NCI-H2171 (cell line): ENCODE measurements around the gene KIF4A.

ENCODE experiments used
- DNase-seq: peaks from one replicate; lab custom pipeline; 2025; lab: John Stamatoyannopoulos, UW

KIF4A gene

DNA sequence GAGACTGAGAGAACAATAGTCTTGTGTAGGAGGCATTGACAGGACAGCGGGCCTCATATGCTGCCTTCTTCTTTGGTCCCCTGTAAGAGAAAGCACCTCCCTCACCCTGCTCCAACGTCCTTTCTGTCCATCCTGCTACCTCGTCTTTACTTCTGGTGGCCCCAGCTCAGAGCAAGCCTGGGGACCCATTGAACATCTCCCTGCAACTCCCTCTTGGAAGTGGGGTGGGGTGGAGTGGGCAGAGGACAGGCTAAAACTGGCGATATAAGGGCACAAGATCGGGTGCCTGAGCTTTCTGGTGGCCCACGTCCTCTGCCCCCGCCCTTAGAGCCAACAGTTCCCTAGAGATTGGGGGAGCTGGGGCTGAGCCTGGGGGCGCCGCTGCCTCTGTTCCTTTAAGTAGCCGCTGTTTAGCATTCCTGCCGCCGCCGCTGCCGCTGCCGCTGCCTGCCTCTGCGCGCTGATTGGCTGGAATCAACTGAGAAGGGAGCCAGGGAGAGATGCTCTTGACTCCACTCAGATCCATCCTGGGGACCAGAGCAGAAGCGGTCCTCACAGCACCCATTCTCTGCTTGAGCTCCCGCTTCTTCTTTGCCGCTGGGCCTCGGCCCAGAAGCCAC is 154.5 kb downstream of the KIF4A start, which contains the start of gene DLG3:
DLG3 (plus strand) TSS at position 510 of the 620 bp plus-strand sequence. CDS start 367 bp downstream, outside the sequence.
- peak; percentile 18 for DNase-seq

DNA sequence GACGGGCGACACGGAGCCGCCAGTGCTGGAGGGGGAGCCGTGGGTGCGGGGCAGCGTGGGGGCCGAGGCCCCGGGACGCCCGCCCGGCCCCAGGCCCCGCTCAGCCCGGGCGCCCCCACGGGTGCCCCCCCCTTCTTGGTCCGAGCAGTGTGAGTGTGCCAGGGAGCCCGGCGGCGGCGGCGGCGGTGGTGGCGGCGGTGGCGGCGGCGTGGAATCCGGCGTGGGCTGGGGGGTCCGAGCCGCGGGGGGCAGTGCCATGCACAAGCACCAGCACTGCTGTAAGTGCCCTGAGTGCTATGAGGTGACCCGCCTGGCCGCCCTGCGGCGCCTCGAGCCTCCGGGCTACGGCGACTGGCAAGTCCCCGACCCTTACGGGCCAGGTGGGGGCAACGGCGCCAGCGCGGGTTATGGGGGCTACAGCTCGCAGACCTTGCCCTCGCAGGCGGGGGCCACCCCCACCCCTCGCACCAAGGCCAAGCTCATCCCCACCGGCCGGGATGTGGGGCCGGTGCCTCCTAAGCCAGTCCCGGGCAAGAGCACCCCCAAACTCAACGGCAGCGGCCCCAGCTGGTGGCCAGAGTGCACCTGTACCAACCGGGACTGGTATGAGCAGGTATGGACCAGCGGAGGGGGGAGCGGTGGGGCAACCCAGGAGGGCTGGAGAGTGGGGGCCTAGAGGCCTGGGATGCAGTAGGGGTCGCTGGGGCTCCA is 155.2 kb downstream of the KIF4A start:
- DNase-seq = no peak

- DNase-seq = no peak
Measured at GRCh38 chrX:70445951-70446350, 156.0 kb downstream of the KIF4A start.

DNA sequence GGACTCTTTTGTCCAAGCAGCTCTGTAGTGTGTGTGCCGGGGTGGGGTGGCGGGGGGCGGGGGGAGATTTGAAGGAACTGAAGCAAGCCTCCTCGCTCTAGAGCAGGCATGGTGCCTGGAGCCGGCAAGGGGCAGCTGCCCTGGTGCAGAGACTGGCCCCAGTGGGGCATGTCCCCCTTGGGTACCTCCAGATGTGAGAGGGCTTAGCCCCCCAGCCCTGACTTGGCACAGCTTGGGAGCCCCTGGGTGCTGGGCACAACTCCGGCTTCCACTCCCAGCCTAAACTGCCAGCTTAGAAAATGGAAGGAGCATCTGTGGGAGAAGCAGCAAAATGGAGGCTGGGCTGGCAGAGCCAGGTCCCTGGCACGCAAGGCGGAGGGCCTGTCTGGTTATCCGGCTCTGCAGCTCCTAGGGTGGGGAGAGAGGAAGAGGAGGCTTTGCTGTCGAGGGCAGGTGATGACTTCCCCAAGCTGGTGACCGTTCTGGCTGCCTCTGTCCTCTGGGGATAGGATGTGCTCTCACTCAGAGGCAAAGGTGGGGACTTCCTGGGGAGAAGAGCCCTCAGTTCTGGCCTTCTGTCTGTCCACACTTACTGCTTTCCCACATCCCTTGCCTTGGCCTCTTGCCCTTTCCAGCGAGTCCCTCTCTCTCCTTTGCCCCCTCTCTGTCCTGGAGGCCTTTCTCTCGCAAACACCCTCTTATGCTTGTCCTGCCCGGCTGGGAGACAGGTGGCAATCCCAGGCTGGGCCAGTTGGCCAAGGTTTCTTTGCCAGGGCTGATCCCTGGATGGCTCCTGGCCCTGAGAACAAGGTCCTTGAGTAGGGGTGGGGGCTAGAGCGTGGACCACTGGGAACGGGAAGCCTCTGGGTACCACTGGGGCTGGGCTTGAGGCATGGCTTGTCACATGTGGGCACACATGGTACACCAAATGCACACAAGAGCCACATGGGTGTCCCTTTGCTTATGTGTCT is 156.8 kb downstream of the KIF4A start:
- no peak for DNase-seq

DNA sequence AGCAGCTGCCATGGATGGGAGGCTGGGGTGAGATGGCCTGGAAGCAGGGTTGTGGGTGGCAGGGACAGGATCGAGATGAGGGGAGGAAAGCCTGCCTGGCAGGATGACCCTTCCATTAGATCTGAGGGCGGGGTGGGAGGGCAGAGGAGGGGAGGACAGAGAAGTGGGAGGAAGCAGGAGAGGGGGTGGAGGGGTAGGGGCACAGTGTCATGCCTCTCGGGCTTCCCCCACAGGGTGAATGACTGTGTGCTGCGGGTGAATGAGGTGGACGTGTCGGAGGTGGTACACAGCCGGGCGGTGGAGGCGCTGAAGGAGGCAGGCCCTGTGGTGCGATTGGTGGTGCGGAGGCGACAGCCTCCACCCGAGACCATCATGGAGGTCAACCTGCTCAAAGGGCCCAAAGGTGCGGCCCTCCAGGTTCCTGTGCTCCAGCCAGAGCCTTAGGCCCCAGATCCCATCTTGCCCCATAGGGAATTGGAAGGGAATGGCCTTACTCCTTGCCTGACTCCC is 159.6 kb downstream of the KIF4A start:
- DNase-seq = no peak

GRCh38 chrX:70452143-70452733 is 162.3 kb downstream of the KIF4A start:
- peak; percentile 10 for DNase-seq

GRCh38 chrX:70453024-70453618 is 163.2 kb downstream of the KIF4A start:
- DNase-seq = no peak

GRCh38 chrX:70454441-70455365 is 164.8 kb downstream of the KIF4A start:
- peak; percentile 80 for DNase-seq

- no peak for DNase-seq
Measured at GRCh38 chrX:70455366-70456202, 165.7 kb downstream of the KIF4A start.

DNA sequence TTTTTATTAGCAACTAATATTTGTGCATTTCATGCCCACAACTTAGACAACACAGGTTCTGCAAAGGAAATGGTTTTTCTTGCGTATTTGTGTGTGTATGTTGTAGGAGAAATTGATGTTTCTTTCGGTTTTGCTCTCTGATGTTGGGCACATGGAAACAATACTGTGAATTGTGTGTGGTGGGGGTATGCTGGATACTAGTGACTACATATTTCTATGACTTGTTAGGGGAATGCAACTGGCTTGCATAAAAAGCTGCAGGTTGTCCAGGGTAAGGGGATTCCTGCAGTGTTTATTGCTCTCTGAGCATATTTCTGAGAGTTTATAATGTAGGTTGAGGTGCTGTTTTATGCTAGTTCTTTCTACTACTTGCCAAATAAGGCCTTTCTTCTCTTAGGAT is 166.4 kb downstream of the KIF4A start:
- DNase-seq = no peak

- DNase-seq = no peak
Measured at GRCh38 chrX:70461026-70461425, 171.1 kb downstream of the KIF4A start.

- DNase-seq = no peak
Measured at GRCh38 chrX:70464051-70464450, 174.1 kb downstream of the KIF4A start.

DNA sequence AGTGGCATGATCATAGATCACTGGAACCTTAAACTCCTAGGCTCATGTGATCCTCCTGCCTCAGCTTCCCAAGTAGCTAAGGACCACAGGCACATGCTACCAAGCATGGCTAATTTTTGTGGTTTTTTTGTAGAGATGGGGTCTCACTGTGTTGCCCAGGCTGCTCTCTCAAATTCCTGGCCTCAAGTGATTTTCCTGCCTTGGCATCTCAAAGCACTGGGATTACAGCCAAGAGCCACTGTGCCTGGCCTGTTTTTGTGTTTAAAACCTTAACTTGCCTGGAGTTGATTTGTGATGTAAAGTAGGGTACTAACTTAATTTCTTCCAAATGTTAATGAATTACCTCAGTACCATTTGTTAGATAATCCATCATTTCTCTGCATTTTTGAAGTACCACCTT is 177.1 kb downstream of the KIF4A start:
- no peak for DNase-seq

DNA sequence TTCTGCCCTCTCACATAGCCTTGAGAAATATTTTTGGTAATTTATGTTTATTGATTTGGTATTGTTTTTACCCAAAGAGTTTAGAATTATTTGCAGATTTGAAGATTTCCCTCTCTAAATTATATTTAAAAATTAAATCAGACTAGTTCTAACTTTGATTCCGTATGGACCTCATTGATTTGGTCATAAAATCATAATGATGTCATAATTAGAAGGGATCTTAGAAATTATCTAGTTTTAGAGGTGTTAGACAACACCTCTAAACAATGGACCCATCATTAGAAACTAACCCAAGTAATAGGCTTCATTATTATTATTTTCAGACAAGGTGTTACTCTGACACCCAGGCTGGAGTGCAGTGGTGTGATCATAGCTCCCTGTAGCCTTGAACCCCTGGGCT is 178.8 kb downstream of the KIF4A start:
- no peak for DNase-seq
